ENCODE results near the gene RPS18.
A peak's percentile ranks its signal among the peaks of the same experiment; 100 is the strongest.

Gene RPS18

DNA sequence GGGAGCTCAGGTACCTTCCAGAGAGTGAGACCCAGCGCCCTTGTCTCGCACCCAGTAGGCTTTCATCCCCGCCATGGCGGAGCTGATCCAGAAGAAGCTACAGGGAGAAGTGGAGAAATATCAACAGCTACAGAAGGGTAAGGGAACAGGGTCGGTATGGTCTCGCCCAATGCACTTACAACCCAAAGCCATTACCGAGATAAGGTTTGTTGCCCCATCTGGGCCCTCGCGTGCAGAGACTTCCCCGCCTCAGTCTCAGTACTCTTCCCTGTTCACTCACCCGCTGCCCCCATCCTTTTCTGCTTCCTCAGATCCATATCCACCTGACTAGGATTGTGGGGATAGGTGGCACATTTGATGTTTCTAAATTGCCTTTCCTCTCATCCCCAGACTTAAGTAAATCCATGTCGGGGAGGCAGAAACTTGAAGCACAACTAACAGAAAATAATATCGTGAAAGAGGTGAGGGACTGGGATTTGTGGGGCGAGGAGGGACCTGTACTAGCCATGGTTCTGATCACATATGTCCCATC is 18.0 kb downstream of the RPS18 start:
- no peak for DNase-seq (ENCODE audit: low read depth)

GRCh38 chr6:33290459-33290858 is 18.6 kb downstream of the RPS18 start:
- no peak for DNase-seq (ENCODE audit: low read depth)

- DNase-seq (ENCODE audit: low read depth): no peak
Observed at GRCh38 chr6:33292996-33293682, 21.3 kb downstream of the RPS18 start.

- no peak for DNase-seq (ENCODE audit: low read depth)
Observed at GRCh38 chr6:33294086-33294823, 22.4 kb downstream of the RPS18 start.

- no peak for DNase-seq (ENCODE audit: low read depth)
Observed at GRCh38 chr6:33295621-33296369, 23.9 kb downstream of the RPS18 start.

- DNase-seq (ENCODE audit: low read depth): no peak
Observed at GRCh38 chr6:33296797-33297405, 25.0 kb downstream of the RPS18 start.

- no peak for DNase-seq (ENCODE audit: low read depth)
Observed at GRCh38 chr6:33297406-33297955, 25.6 kb downstream of the RPS18 start.

DNA sequence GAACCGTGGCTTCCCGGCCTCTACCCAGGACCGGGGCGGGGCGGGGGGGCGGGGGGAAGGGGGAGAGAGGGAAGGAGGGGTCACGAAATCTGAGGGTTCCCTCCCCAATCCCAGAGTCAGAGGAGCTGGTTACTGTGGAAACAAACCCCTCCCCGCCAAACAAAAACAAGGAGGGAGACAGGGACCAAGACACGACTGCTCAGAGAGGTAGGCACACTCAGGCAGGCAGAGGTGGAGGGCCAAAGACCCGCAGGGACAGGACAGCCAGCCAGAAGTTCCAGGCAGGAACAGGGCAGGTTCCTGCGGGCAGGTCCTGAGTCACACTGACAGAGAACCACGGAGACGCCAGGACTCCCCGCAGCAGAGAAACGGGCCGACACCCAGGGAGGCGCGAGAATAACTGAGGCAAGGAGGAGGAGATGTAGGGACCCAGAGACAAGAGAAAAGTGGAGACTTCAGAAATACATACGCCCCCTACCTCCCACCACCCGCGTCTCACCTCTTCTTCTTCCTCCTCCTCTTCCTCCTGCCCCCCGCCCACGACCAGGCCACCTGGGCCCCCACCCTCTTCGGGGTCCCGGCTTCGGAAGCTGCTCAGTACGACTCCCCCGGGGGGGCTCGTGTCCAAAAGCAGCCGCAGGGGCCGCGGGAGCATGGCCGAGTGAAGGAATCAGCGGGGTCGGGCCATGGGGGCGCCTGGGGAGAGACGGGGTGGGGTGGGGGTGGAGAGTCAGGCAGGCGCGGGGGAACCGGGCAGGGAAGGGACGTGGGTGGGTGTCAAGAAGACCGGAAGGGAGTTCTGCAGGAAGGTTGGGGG is 26.3 kb downstream of the RPS18 start:
- peak; percentile 92 for DNase-seq (ENCODE audit: low read depth)

GRCh38 chr6:33298773-33299236 is 26.9 kb downstream of the RPS18 start, which contains the start of gene RGL2:
RGL2 (minus strand) TSS chr6:33298942; CDS start chr6:33298610, 332 bp downstream.
- DNase-seq (ENCODE audit: low read depth): peak; percentile 73

DNA sequence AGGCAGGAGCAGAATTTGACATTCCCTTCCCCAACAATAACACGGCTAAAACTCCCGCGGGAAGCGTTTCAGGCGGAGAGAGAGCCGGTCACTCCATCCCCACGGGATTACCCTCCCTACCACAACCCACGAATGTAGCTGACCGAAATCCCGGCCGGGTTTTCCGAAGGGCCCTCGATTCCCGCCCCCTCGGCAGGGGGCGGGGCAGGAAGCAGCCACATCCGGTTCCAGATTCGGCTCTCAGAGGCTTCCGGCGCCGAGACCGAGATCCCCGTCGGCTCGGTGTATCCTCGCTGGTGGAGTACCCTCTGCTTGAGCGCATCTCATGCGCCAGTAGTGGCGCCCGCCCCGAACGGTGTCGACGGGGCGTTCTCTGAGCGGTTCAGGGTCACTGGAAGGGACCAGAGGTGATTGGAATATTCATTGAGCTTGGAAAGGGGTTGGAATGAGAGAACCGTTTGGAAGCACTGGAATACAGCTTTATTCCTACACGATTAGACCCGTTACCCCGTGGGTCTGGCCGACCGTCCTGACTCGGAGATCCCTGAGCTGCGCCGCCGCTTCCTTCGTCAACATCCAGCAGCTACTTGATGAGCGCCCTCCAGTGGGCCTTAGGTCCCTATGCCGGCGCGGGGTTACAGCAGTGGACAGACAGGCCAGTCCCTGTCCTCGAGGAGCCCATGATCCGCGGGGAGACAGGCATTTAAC is 27.5 kb downstream of the RPS18 start:
- DNase-seq (ENCODE audit: low read depth): peak; percentile 93

DNA sequence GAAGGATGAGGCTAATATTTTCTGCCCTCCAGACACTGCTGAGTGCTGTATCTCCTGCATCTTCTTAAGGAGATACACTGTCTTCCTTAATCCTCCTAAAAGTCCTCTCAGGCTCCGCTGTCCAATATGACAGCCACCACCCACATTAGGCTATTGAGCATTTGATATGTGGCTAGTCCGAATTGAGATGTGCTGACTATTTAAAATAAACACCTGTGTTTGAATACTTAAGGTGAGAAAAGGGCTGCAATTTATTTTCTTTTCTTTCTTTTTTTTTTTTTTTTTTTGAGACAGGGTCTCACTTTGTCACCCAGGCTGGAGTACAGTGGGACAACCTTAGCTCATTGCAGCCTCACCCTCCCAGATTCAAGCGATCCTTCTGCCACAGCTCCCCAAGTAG is 30.0 kb downstream of the RPS18 start:
- no peak for DNase-seq (ENCODE audit: low read depth)

DNA sequence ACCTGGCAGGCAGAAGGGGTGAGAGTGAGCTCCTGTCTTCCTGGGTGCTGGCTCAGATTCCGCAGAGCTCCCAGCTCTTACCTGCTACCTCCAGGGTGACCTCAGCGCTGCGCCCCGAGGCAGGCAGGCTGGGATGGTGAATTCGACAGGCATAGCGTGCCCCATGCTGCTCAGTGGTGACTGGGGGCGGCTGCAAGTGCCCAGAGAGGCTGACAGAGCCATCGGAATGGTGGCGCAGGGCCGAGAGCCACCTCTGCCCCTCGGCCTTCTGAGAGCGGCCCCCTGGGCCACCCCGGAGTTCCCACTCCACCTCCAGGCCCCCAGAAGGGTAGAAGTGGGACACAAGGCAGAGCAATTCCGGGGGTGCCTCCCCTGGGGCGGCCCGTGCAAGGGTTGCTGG is 32.3 kb downstream of the RPS18 start:
- no peak for DNase-seq (ENCODE audit: low read depth)

DNA sequence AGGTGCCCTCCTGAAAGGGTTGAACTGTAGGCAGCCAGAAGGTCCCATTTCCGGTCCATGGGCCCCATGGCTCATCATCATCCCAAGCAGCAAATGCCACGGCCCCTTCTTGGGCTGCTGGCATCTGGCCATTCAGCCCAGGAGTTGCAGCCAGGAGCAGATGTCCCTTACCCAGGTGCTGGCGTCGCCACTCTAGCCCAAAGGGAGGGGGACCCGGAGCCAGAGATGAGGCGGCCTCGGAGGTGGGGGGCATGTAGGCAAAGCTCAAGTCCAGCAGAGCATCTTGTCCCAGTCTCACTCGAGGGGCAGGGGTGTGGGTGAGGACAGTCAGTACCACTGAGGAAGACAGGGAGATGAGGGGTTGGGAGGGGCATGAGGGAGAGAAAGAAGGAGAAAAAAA is 33.2 kb downstream of the RPS18 start:
- DNase-seq (ENCODE audit: low read depth): no peak

DNA sequence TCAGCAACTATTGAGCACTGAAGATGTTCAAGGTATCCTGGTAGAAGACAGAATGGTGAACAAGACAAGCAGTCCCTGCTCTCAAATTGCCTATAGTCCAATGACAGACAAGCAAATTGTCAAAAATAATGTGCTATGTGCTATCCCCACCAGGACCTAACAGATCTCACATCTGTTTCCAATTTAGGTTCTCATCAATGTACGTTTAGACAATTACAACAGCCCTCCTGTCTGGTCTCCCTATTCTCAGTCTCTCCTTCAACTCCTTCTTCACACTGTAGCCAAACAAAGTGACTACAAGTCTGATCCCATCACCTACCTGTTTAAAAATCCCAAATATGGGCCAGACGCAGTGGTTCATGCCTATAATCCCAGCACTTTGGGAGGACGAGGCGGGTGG is 34.5 kb downstream of the RPS18 start:
- DNase-seq (ENCODE audit: low read depth): no peak

- peak; percentile 68 for DNase-seq (ENCODE audit: low read depth)
Observed at GRCh38 chr6:33312361-33313104, 40.7 kb downstream of the RPS18 start.

GRCh38 chr6:33313105-33313708 is 41.3 kb downstream of the RPS18 start:
- peak; percentile 43 for DNase-seq (ENCODE audit: low read depth)

GRCh38 chr6:33313709-33314514 is 42.0 kb downstream of the RPS18 start, which contains the start of gene TAPBP:
TAPBP (minus strand) TSS chr6:33314078; CDS start chr6:33314041, 37 bp downstream.
- DNase-seq (ENCODE audit: low read depth): peak; percentile 76

GRCh38 chr6:33314515-33314942 is 42.7 kb downstream of the RPS18 start:
- peak; percentile 86 for DNase-seq (ENCODE audit: low read depth)

All from EH (cell line).